Left lung (tissue), 10 donors: ENCODE measurements around the gene NR1D1. TPM values are rescaled to one million over a fixed set of nuclear protein-coding genes. Genes with fewer than 3 reads are reported as not detected.

ENCODE experiments used
- ATAC-seq: fragments of 200-7000 bp; cut with Tn5 transposase; one replicate; pipeline ENCODE4 v1.9.1; 2020; ENCODE audit warnings: moderate library complexity
- DNase-seq, 4 donors: peaks; one replicate each; pipeline ENCODE4 v3.0.0-alpha.2; 2013 to 2020
- H3K27ac ChIP-seq, 2 donors: fragments of 200-600 bp; sonication (generic) in 1 of 2; one replicate each; pipeline versions ENCODE4 v1.5.0 to v1.8.0; 2020 to 2021
- H3K27me3 ChIP-seq, 2 donors: fragments of 200-600 bp; sonication (generic) in 1 of 2; one replicate each; pipeline versions ENCODE4 v1.5.0 to v1.8.0; 2020 to 2021
- H3K36me3 ChIP-seq, 2 donors: fragments of 200-600 bp; sonication (generic) in 1 of 2; one replicate each; pipeline versions ENCODE4 v1.5.0 to v1.8.0; 2020 to 2021
- H3K4me1 ChIP-seq, 2 donors: fragments of 200-600 bp; one replicate each; pipeline ENCODE4 v1.8.0; 2021
- H3K4me3 ChIP-seq, 2 donors: fragments of 200-600 bp; sonication (generic) in 1 of 2; one replicate each; pipeline versions ENCODE4 v1.5.0 to v1.8.0; 2020 to 2021; ENCODE audit warnings: mild to moderate bottlenecking in 1 of 2
- H3K9me3 ChIP-seq, 2 donors: fragments of 200-600 bp; sonication (generic) in 1 of 2; one replicate each; pipeline versions ENCODE4 v1.5.0 to v1.8.0; 2020 to 2021
- CTCF ChIP-seq, 2 donors: fragments of 200-600 bp; sonication (generic) in 1 of 2; IDR thresholded peaks; one replicate each; pipeline versions ENCODE4 v1.5.0 to v1.8.0; 2021; ENCODE audit warnings: antibody characterized with exemption in 2 of 2
- intact Hi-C, 2 donors: fragments of 100-400 bp; cut with DNase I; formaldehyde crosslinking; loops; one replicate each; pipeline versions ENCODE4 v1.11.2 to v1.14.2; 2022
- polyA plus RNA-seq, 6 donors: library from polyadenylated mRNA; unstranded; fragments of 120-200 nt; gene quantifications; one replicate each; pipeline ENCODE4 v1.2.1, GENCODE V29; 2013; ENCODE audit not compliant: insufficient read length in 6 of 6
- total RNA-seq, 2 donors: library from RNA; stranded (reverse); fragmentation: NEBNext Ultra II Directional; extraction: Animal tissue kit (Norgen Biotek cat#: 25700); gene quantifications; one replicate each; pipeline ENCODE4 v1.2.1, GENCODE V29; 2021
- donor health status: DM: no; HTN: yes; CAD: no.
- donor health status: DM: no; HTN: no; CAD: no.

The NR1D1 gene
- total and polyA plus RNA-seq, 8 donors = 3.0 to 11.4 (median 4.1) TPM

GRCh38 chr17:40067710-40068109 is 32.7 kb downstream of the NR1D1 start:
- no peaks in the 10 kb centered on the region for H3K27me3 ChIP-seq
- intact Hi-C loops = no loop called here
- H3K4me1 ChIP-seq = peaks cover 60 to 87% of the 10 kb centered on the region in 2 donors

GRCh38 chr17:40065769-40066510 is 34.4 kb downstream of the NR1D1 start:
- intact Hi-C loops = no loop called here

More at GRCh38 chr17:40067710-40068109, 32.7 kb downstream of the NR1D1 start:
- Histone ChIP-seq H3K9me3 (no peaks in the 10 kb centered on the region), H3K27ac (peak overlapping the region; percentile 79 to 83), H3K36me3 (no peaks in the 10 kb centered on the region), H3K4me3 (no peak overlapping the region)
- ATAC-seq (no peak), DNase-seq (no peak)
- TF ChIP-seq CTCF (IDR thresholded peaks at IDR 0.05) = no peak

GRCh38 chr17:40064971-40065768 is 35.2 kb downstream of the NR1D1 start:
- DNase-seq (peak in 2 of 4 donors; percentile 50 to 75), ATAC-seq (no peak)
- H3K9me3 ChIP-seq = no peaks in the 10 kb centered on the region
- H3K27me3 ChIP-seq = no peaks in the 10 kb centered on the region
- TF ChIP-seq CTCF (IDR thresholded peaks at IDR 0.05) = no peak
- intact Hi-C loops = no loop called here
- peak overlapping the region in 1 of 2 donors; percentile 91 for H3K4me3 ChIP-seq
- peaks cover 34 to 68% of the 10 kb centered on the region in 2 donors for H3K4me1 ChIP-seq
- H3K36me3 ChIP-seq = no peaks in the 10 kb centered on the region
- H3K27ac ChIP-seq = peak overlapping the region; percentile 72 to 94

More at GRCh38 chr17:40065769-40066510, 34.4 kb downstream of the NR1D1 start:
- H3K9me3 ChIP-seq = no peaks in the 10 kb centered on the region
- DNase-seq (no peak), ATAC-seq (no peak)
- H3K36me3 ChIP-seq = no peaks in the 10 kb centered on the region
- no peaks in the 10 kb centered on the region for H3K27me3 ChIP-seq
- H3K27ac ChIP-seq = peak overlapping the region; percentile 72 to 94
- no peak overlapping the region for H3K4me3 ChIP-seq
- no peak for TF ChIP-seq CTCF (IDR thresholded peaks at IDR 0.05)
- peaks cover 42 to 76% of the 10 kb centered on the region in 2 donors for H3K4me1 ChIP-seq

GRCh38 chr17:40063901-40064531 is 36.4 kb downstream of the NR1D1 start:
- peaks cover 24 to 57% of the 10 kb centered on the region in 2 donors for H3K4me1 ChIP-seq
- H3K4me3 ChIP-seq = peak overlapping the region; percentile 91 to 98
- ATAC-seq = peak; percentile 6
- no peak for TF ChIP-seq CTCF (IDR thresholded peaks at IDR 0.05)
- peak overlapping the region; percentile 31 to 94 for H3K27ac ChIP-seq
- H3K9me3 ChIP-seq = no peaks in the 10 kb centered on the region
- H3K36me3 ChIP-seq = no peaks in the 10 kb centered on the region
- H3K27me3 ChIP-seq = no peaks in the 10 kb centered on the region
- intact Hi-C loops = no loop called here
- peak in 1 of 4 donors; percentile 60 for DNase-seq
